Umbilical cord (tissue), 2 donors: Measurements from ENCODE around the gene PHLPP2. TPM values are rescaled to one million over a fixed set of nuclear protein-coding genes. Genes with fewer than 3 reads are reported as not detected.
"Not testable (repeated sequence)": the region's sequence is repeated elsewhere in the genome, so short reads cannot be mapped to it uniquely, and the experiment has no call there.

Experiments
- DNase-seq: peaks from one replicate; pipeline ENCODE4 v3.0.0-alpha.2; 2015; ENCODE audit warnings: low spot score
- total RNA-seq: library from RNA; depleted of rRNA; stranded (reverse); fragments of >200 nt; gene quantifications from one replicate; pipeline ENCODE4 v1.2.3, GENCODE V29; 2014; ENCODE audit warnings: low replicate concordance; ENCODE audit not compliant: insufficient read depth

The PHLPP2 gene
- total RNA-seq, 1 donor from 2014 or later = 9.4 TPM

- DNase-seq = no peak
Measured at GRCh38 chr16:71721066-71721740, 3.3 kb downstream of the PHLPP2 start.

GRCh38 chr16:71712501-71712900, 12.0 kb downstream of the PHLPP2 start:
- no peak for DNase-seq

- no peak for DNase-seq
Measured at GRCh38 chr16:71711789-71712188, 12.7 kb downstream of the PHLPP2 start.

GRCh38 chr16:71709229-71709781, 15.2 kb downstream of the PHLPP2 start:
- no peak for DNase-seq

- DNase-seq = no peak
Measured at GRCh38 chr16:71708696-71709095, 15.8 kb downstream of the PHLPP2 start.

GRCh38 chr16:71707199-71707598, 17.3 kb downstream of the PHLPP2 start:
- no peak for DNase-seq

GRCh38 chr16:71706046-71706445, 18.5 kb downstream of the PHLPP2 start:
- no peak for DNase-seq

- DNase-seq = no peak
Measured at GRCh38 chr16:71703333-71703732, 21.2 kb downstream of the PHLPP2 start.

- no peak for DNase-seq
Measured at GRCh38 chr16:71700831-71701230, 23.7 kb downstream of the PHLPP2 start.

- DNase-seq = no peak
Measured at GRCh38 chr16:71698491-71698890, 26.0 kb downstream of the PHLPP2 start.

- DNase-seq = no peak
Measured at GRCh38 chr16:71693164-71693563, 31.3 kb downstream of the PHLPP2 start.

GRCh38 chr16:71689901-71690300, 34.6 kb downstream of the PHLPP2 start:
- no peak for DNase-seq

GRCh38 chr16:71687861-71688260, 36.6 kb downstream of the PHLPP2 start:
- no peak for DNase-seq

- DNase-seq = not testable (repeated sequence)
Measured at GRCh38 chr16:71684280-71684679, 40.2 kb downstream of the PHLPP2 start.

GRCh38 chr16:71681360-71681759, 43.1 kb downstream of the PHLPP2 start:
- no peak for DNase-seq

GRCh38 chr16:71676236-71676635, 48.3 kb downstream of the PHLPP2 start:
- no peak for DNase-seq

- DNase-seq = no peak
Measured at GRCh38 chr16:71675380-71675779, 49.1 kb downstream of the PHLPP2 start.

- DNase-seq = no peak
Measured at GRCh38 chr16:71674229-71674628, 50.3 kb downstream of the PHLPP2 start.

- no peak for DNase-seq
Measured at GRCh38 chr16:71673582-71673973, 50.9 kb downstream of the PHLPP2 start.

- no peak for DNase-seq
Measured at GRCh38 chr16:71672803-71673581, 51.5 kb downstream of the PHLPP2 start.

- no peak for DNase-seq
Measured at GRCh38 chr16:71672125-71672524, 52.4 kb downstream of the PHLPP2 start.

- DNase-seq = no peak
Measured at GRCh38 chr16:71671165-71671564, 53.3 kb downstream of the PHLPP2 start.

- DNase-seq = no peak
Measured at GRCh38 chr16:71670537-71670936, 54.0 kb downstream of the PHLPP2 start.
